ENCODE data around the gene PYDC1.
"Not testable (repeated sequence)": the region's sequence is repeated elsewhere in the genome, so short reads cannot be mapped to it uniquely, and the experiment has no call there.

Gene PYDC1

GRCh38 chr16:31216422-31217135, at the start of gene PYDC1:
TSS of gene PYDC1 (minus strand) at chr16:31217135. CDS start at chr16:31217028, 107 bp downstream.
- no peak for DNase-seq

GRCh38 chr16:31265329-31266245, 48.7 kb upstream of the PYDC1 start:
- no peak for DNase-seq

GRCh38 chr16:31262084-31262483, 45.1 kb upstream of the PYDC1 start:
- DNase-seq = no peak

- DNase-seq = no peak
These were observed 43.4 kb upstream of the PYDC1 start for GRCh38 chr16:31260136-31260931.

GRCh38 chr16:31258366-31258765, 41.4 kb upstream of the PYDC1 start:
- no peak for DNase-seq

GRCh38 chr16:31256466-31256865, 39.5 kb upstream of the PYDC1 start:
- no peak for DNase-seq

GRCh38 chr16:31253642-31254045, 36.7 kb upstream of the PYDC1 start:
- DNase-seq = no peak

GRCh38 chr16:31251435-31251834, 34.5 kb upstream of the PYDC1 start:
- no peak for DNase-seq

- no peak for DNase-seq
These were observed 33.9 kb upstream of the PYDC1 start for GRCh38 chr16:31250782-31251384.

- no peak for DNase-seq
These were observed 31.4 kb upstream of the PYDC1 start for GRCh38 chr16:31248344-31248743.

GRCh38 chr16:31246296-31246695, 29.4 kb upstream of the PYDC1 start:
- DNase-seq = no peak

- DNase-seq = not testable (repeated sequence)
These were observed 28.7 kb upstream of the PYDC1 start for GRCh38 chr16:31245598-31245997.

GRCh38 chr16:31243734-31244670, 27.1 kb upstream of the PYDC1 start:
- DNase-seq = no peak

GRCh38 chr16:31242206-31242605, 25.3 kb upstream of the PYDC1 start:
- DNase-seq = no peak

GRCh38 chr16:31238041-31238440, 21.1 kb upstream of the PYDC1 start:
- no peak for DNase-seq

GRCh38 chr16:31229501-31229900, 12.6 kb upstream of the PYDC1 start:
- no peak for DNase-seq

GRCh38 chr16:31228206-31228605, 11.3 kb upstream of the PYDC1 start:
- no peak for DNase-seq

- no peak for DNase-seq
These were observed 8.3 kb upstream of the PYDC1 start for GRCh38 chr16:31225193-31225592.

GRCh38 chr16:31224092-31224955, 7.4 kb upstream of the PYDC1 start:
- no peak for DNase-seq

- no peak for DNase-seq
These were observed 6.1 kb upstream of the PYDC1 start for GRCh38 chr16:31223044-31223443.
